WTC11 (cell line): Measurements from ENCODE around the gene SPAG9. TPM values are rescaled to one million over a fixed set of nuclear protein-coding genes. Genes with fewer than 3 reads are reported as not detected.

ENCODE experiments used
- ATAC-seq: fragments of 200-7000 bp; cut with Tn5 transposase; 2 replicates; pipeline ENCODE4 v1.10.0; 2021; ENCODE audit warnings: mild to moderate bottlenecking, moderate library complexity
- CTCF ChIA-PET: fragments of 300-600 bp; sonication (Branson Sonifier 250); formaldehyde crosslinking; loops from one replicate; lab custom pipeline; 2021; ENCODE audit warnings: antibody characterized with exemption; lab: Charles Lee
- POLR2A ChIA-PET: fragments of 350-600 bp; sonication (Branson Sonifier 250); formaldehyde crosslinking; loops from one replicate; lab custom pipeline; 2021; ENCODE audit warnings: antibody characterized with exemption; lab: Charles Lee
- DNase-seq: peaks from one replicate; pipeline ENCODE4 v3.0.0; 2021; ENCODE audit warnings: low spot score
- H3K27ac Mint-ChIP-seq: 2 replicates; pipeline ENCODE4 v1.8.0; 2021; ENCODE audit warnings: mixed read lengths
- H3K27me3 Mint-ChIP-seq: 2 replicates; pipeline ENCODE4 v1.8.0; 2021; ENCODE audit warnings: low read depth, mild to moderate bottlenecking, moderate library complexity, mixed read lengths
- H3K36me3 Mint-ChIP-seq: 2 replicates; pipeline ENCODE4 v1.8.0; 2021; ENCODE audit warnings: mixed read lengths
- H3K4me1 Mint-ChIP-seq: 2 replicates; pipeline ENCODE4 v1.8.0; 2022; ENCODE audit warnings: mixed read lengths
- H3K4me3 Mint-ChIP-seq: 2 replicates; pipeline ENCODE4 v1.8.0; 2021; ENCODE audit warnings: mild to moderate bottlenecking, moderate library complexity, mixed read lengths
- H3K9me3 Mint-ChIP-seq: 2 replicates; pipeline ENCODE4 v1.8.0; 2021; ENCODE audit warnings: mixed read lengths
- ARID4B ChIP-seq: sonication (generic); formaldehyde crosslinking; IDR thresholded peaks from 2 replicates; pipeline ENCODE4 v1.8.0; 2023; ENCODE audit warnings: missing genetic modification reagents, mild to moderate bottlenecking, borderline replicate concordance
- ATF2 ChIP-seq: sonication (generic); formaldehyde crosslinking; IDR thresholded peaks from 2 replicates; pipeline ENCODE4 v1.8.1; 2022; ENCODE audit warnings: low read depth, missing genetic modification reagents, borderline replicate concordance
- FOXJ3 ChIP-seq: sonication (generic); formaldehyde crosslinking; IDR thresholded peaks from 2 replicates; pipeline ENCODE4 v1.9.0; 2021; ENCODE audit warnings: missing genetic modification reagents, mild to moderate bottlenecking, borderline replicate concordance
- FOXK1 ChIP-seq: sonication (generic); formaldehyde crosslinking; IDR thresholded peaks from 2 replicates; pipeline ENCODE4 v1.8.0; 2022; ENCODE audit warnings: mild to moderate bottlenecking, moderate library complexity, missing genetic modification reagents
- GRHL2 ChIP-seq: fragments of 250-450 bp; sonication (Bioruptor Pico); IDR thresholded peaks from 2 replicates; pipeline ENCODE4 v1.8.0; 2022; ENCODE audit warnings: mild to moderate bottlenecking, moderate library complexity; ENCODE audit not compliant: insufficient replicate concordance, severe bottlenecking
- KAT7 ChIP-seq: sonication (generic); formaldehyde crosslinking; IDR thresholded peaks from 2 replicates; pipeline ENCODE4 v1.8.1; 2023; ENCODE audit warnings: missing genetic modification reagents, mild to moderate bottlenecking, borderline replicate concordance
- MXD4 ChIP-seq: fragments of 250-450 bp; sonication (Bioruptor Pico); IDR thresholded peaks from 2 replicates; pipeline ENCODE4 v1.8.0; 2021; ENCODE audit warnings: mild to moderate bottlenecking, moderate library complexity, borderline replicate concordance
- NFATC4 ChIP-seq: fragments of 250-450 bp; sonication (Bioruptor Pico); IDR thresholded peaks from 2 replicates; pipeline ENCODE4 v1.9.0; 2021; ENCODE audit warnings: mild to moderate bottlenecking
- SMAD3 ChIP-seq: sonication (generic); formaldehyde crosslinking; IDR thresholded peaks from 2 replicates; pipeline ENCODE4 v1.8.0; 2022; ENCODE audit warnings: missing genetic modification reagents, mild to moderate bottlenecking, borderline replicate concordance
- TEAD1 ChIP-seq: sonication (generic); formaldehyde crosslinking; IDR thresholded peaks from 2 replicates; pipeline ENCODE4 v1.8.0; 2022; ENCODE audit warnings: mild to moderate bottlenecking, missing genetic modification reagents
- ZBTB21 ChIP-seq: sonication (generic); formaldehyde crosslinking; IDR thresholded peaks from 2 replicates; pipeline ENCODE4 v1.8.1; 2023; ENCODE audit warnings: mild to moderate bottlenecking, missing genetic modification reagents, borderline replicate concordance
- ZNF138 ChIP-seq: sonication (generic); formaldehyde crosslinking; conservative IDR thresholded peaks from 2 replicates; pipeline ENCODE4 v1.8.1; 2022; ENCODE audit warnings: mild to moderate bottlenecking, moderate library complexity, missing genetic modification reagents
- ZNF263 ChIP-seq: sonication (generic); formaldehyde crosslinking; IDR thresholded peaks from 2 replicates; pipeline ENCODE4 v1.8.1; 2022; ENCODE audit warnings: low read depth, mild to moderate bottlenecking, moderate library complexity, missing genetic modification reagents
- total RNA-seq: library from RNA; stranded (reverse); gene quantifications from 3 replicates; pipeline ENCODE4 v1.2.3, GENCODE V29; 2021
- TF ChIP-seq, protein P1 (sequence below): sonication (generic); formaldehyde crosslinking; IDR thresholded peaks from 2 replicates; pipeline ENCODE4 v1.8.1; 2022; ENCODE audit warnings: mild to moderate bottlenecking, missing genetic modification reagents, moderate library complexity, borderline replicate concordance
- TF ChIP-seq, protein P2 (sequence below): sonication (generic); formaldehyde crosslinking; IDR thresholded peaks from 2 replicates; pipeline ENCODE4 v1.8.1; 2023; ENCODE audit warnings: mild to moderate bottlenecking, missing genetic modification reagents, borderline replicate concordance
- TF ChIP-seq, protein P3 (sequence below): sonication (generic); formaldehyde crosslinking; IDR thresholded peaks from 2 replicates; pipeline ENCODE4 v1.8.1; 2022; ENCODE audit warnings: low read depth, mild to moderate bottlenecking, moderate library complexity, missing genetic modification reagents, borderline replicate concordance

The SPAG9 gene
- total RNA-seq, 1 experiment from 2014 or later, result 51.9 TPM

DNA sequence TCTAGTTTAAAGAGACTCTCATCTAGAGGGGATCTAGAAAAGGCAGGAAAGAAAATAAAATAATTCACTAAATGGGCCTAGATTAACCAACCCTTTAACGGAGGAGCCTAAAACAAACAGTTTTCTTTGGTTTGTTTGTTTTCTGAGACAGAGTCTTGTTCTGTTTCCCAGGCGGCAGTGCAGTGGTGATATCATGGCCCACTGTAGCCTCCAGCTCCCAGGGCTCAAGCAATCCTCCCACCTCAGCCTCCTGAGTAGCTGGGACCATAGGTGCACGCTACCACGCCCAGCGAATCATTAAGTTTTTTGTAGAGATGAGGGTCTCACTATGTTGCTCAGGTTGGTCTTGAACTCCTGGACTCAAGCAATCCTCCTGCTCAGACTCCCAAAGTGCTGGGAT is 132.2 kb downstream of the SPAG9 start:
- H3K27me3 Mint-ChIP-seq, result no peaks in the 10 kb centered on the region
- ATAC-seq (no peak), DNase-seq (no peak)
- H3K27ac Mint-ChIP-seq, result no peak overlapping the region
- peaks cover 37% of the 10 kb centered on the region for H3K36me3 Mint-ChIP-seq
- no peak overlapping the region for H3K4me3 Mint-ChIP-seq
- H3K9me3 Mint-ChIP-seq, result no peaks in the 10 kb centered on the region
- POLR2A ChIA-PET, result no interaction called here
- CTCF ChIA-PET, result no interaction called here
- no peaks in the 10 kb centered on the region for H3K4me1 Mint-ChIP-seq
- TF ChIP-seq, protein P1, sequence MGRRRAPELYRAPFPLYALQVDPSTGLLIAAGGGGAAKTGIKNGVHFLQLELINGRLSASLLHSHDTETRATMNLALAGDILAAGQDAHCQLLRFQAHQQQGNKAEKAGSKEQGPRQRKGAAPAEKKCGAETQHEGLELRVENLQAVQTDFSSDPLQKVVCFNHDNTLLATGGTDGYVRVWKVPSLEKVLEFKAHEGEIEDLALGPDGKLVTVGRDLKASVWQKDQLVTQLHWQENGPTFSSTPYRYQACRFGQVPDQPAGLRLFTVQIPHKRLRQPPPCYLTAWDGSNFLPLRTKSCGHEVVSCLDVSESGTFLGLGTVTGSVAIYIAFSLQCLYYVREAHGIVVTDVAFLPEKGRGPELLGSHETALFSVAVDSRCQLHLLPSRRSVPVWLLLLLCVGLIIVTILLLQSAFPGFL (CRISPR knock-in tag), result no peak
- TF ChIP-seq, protein P2, sequence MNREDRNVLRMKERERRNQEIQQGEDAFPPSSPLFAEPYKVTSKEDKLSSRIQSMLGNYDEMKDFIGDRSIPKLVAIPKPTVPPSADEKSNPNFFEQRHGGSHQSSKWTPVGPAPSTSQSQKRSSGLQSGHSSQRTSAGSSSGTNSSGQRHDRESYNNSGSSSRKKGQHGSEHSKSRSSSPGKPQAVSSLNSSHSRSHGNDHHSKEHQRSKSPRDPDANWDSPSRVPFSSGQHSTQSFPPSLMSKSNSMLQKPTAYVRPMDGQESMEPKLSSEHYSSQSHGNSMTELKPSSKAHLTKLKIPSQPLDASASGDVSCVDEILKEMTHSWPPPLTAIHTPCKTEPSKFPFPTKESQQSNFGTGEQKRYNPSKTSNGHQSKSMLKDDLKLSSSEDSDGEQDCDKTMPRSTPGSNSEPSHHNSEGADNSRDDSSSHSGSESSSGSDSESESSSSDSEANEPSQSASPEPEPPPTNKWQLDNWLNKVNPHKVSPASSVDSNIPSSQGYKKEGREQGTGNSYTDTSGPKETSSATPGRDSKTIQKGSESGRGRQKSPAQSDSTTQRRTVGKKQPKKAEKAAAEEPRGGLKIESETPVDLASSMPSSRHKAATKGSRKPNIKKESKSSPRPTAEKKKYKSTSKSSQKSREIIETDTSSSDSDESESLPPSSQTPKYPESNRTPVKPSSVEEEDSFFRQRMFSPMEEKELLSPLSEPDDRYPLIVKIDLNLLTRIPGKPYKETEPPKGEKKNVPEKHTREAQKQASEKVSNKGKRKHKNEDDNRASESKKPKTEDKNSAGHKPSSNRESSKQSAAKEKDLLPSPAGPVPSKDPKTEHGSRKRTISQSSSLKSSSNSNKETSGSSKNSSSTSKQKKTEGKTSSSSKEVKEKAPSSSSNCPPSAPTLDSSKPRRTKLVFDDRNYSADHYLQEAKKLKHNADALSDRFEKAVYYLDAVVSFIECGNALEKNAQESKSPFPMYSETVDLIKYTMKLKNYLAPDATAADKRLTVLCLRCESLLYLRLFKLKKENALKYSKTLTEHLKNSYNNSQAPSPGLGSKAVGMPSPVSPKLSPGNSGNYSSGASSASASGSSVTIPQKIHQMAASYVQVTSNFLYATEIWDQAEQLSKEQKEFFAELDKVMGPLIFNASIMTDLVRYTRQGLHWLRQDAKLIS, result no peak
- TF ChIP-seq ATF2 (CRISPR knock-in tag), result no peak
- TF ChIP-seq ZNF138 (CRISPR knock-in tag), result no peak
- TF ChIP-seq MXD4 (CRISPR knock-in tag), result no peak
- TF ChIP-seq FOXJ3, result no peak
- no peak for TF ChIP-seq GRHL2 (CRISPR knock-in tag)
- TF ChIP-seq SMAD3 (CRISPR knock-in tag), result no peak
- no peak for TF ChIP-seq KAT7 (CRISPR knock-in tag)
- TF ChIP-seq FOXK1 (CRISPR knock-in tag), result no peak
- TF ChIP-seq ZBTB21 (CRISPR knock-in tag), result no peak
- TF ChIP-seq ZNF263 (CRISPR knock-in tag), result no peak
- TF ChIP-seq NFATC4, result no peak
- TF ChIP-seq TEAD1, result no peak
- TF ChIP-seq ARID4B (CRISPR knock-in tag), result no peak
- TF ChIP-seq, protein P3, sequence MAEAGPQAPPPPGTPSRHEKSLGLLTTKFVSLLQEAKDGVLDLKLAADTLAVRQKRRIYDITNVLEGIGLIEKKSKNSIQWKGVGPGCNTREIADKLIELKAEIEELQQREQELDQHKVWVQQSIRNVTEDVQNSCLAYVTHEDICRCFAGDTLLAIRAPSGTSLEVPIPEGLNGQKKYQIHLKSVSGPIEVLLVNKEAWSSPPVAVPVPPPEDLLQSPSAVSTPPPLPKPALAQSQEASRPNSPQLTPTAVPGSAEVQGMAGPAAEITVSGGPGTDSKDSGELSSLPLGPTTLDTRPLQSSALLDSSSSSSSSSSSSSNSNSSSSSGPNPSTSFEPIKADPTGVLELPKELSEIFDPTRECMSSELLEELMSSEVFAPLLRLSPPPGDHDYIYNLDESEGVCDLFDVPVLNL (CRISPR knock-in tag), result no peak
